Embryonic facial prominence (tissue), 1 donor: ENCODE data around the gene JPH2.
A peak's percentile ranks its signal among the peaks of the same experiment; 100 is the strongest.

Experiments used
- DNase-seq: peaks from one replicate; pipeline ENCODE4 v3.0.0-alpha.2; 2016; ENCODE audit errors: extremely low spot score

Gene JPH2

GRCh38 chr20:44102582-44102981, 84.4 kb downstream of the JPH2 start:
- no peak for DNase-seq

GRCh38 chr20:44099832-44100231, 87.2 kb downstream of the JPH2 start:
- DNase-seq, result no peak

GRCh38 chr20:44098657-44099056, 88.3 kb downstream of the JPH2 start:
- DNase-seq, result no peak

GRCh38 chr20:44098256-44098630, 88.7 kb downstream of the JPH2 start:
- DNase-seq, result no peak

GRCh38 chr20:44097521-44098255, 89.3 kb downstream of the JPH2 start:
- no peak for DNase-seq

- no peak for DNase-seq
Observed at GRCh38 chr20:44095831-44096230, 91.2 kb downstream of the JPH2 start.

GRCh38 chr20:44093249-44093582, 93.8 kb downstream of the JPH2 start:
- no peak for DNase-seq

- no peak for DNase-seq
Observed at GRCh38 chr20:44092551-44093248, 94.3 kb downstream of the JPH2 start.

GRCh38 chr20:44091026-44091425, 96.0 kb downstream of the JPH2 start:
- DNase-seq, result no peak

GRCh38 chr20:44089987-44090674, 96.9 kb downstream of the JPH2 start:
- DNase-seq, result no peak

- no peak for DNase-seq
Observed at GRCh38 chr20:44087857-44088120, 99.2 kb downstream of the JPH2 start.

- no peak for DNase-seq
Observed at GRCh38 chr20:44087051-44087856, 99.7 kb downstream of the JPH2 start.

- DNase-seq, result no peak
Observed at GRCh38 chr20:44085616-44086434, 101.2 kb downstream of the JPH2 start.

- no peak for DNase-seq
Observed at GRCh38 chr20:44084891-44085290, 102.1 kb downstream of the JPH2 start.

GRCh38 chr20:44084439-44084838, 102.5 kb downstream of the JPH2 start:
- DNase-seq, result no peak

GRCh38 chr20:44083220-44083933, 103.6 kb downstream of the JPH2 start:
- no peak for DNase-seq

- no peak for DNase-seq
Observed at GRCh38 chr20:44081888-44082287, 105.1 kb downstream of the JPH2 start.

- no peak for DNase-seq
Observed at GRCh38 chr20:44081476-44081875, 105.5 kb downstream of the JPH2 start.

GRCh38 chr20:44080646-44081267, 106.2 kb downstream of the JPH2 start:
- peak; percentile 74 for DNase-seq

GRCh38 chr20:44080064-44080463, 106.9 kb downstream of the JPH2 start:
- no peak for DNase-seq
